ENCODE results near the gene ZNF280A.
"Not testable (repeated sequence)": the region's sequence is repeated elsewhere in the genome, so short reads cannot be mapped to it uniquely, and the experiment has no call there.

The ZNF280A gene

GRCh38 chr22:22498267-22498666 is 21.8 kb downstream of the ZNF280A start:
- Histone ChIP-seq H3K36me3 (ENCODE audit: control insufficient read depth, insufficient read depth, low read length) (no peaks in the 10 kb centered on the region), H3K27ac (ENCODE audit: low read depth, low read length) (no peak overlapping the region), H3K4me1 (ENCODE audit: control insufficient read depth, insufficient read depth, low read length) (no peaks in the 10 kb centered on the region), H3K4me3 (ENCODE audit: low read length) (no peak overlapping the region), H3K9ac (ENCODE audit: low read length) (no peak overlapping the region), H3K27me3 (ENCODE audit: control insufficient read depth, insufficient read depth, low read length) (no peaks in the 10 kb centered on the region)

GRCh38 chr22:22491589-22491988 is 28.5 kb downstream of the ZNF280A start:
- H3K4me3 ChIP-seq (ENCODE audit: low read length); H3K27me3 ChIP-seq (ENCODE audit: control insufficient read depth, insufficient read depth, low read length); H3K36me3 ChIP-seq (ENCODE audit: control insufficient read depth, insufficient read depth, low read length); H3K9ac ChIP-seq (ENCODE audit: low read length); H3K4me1 ChIP-seq (ENCODE audit: control insufficient read depth, insufficient read depth, low read length); H3K27ac ChIP-seq (ENCODE audit: low read depth, low read length): not testable (repeated sequence)

- no peaks in the 10 kb centered on the region for H3K4me1 ChIP-seq (ENCODE audit: control insufficient read depth, insufficient read depth, low read length)
- no peaks in the 10 kb centered on the region for H3K36me3 ChIP-seq (ENCODE audit: control insufficient read depth, insufficient read depth, low read length)
Measured at GRCh38 chr22:22488736-22489135, 31.3 kb downstream of the ZNF280A start.

GRCh38 chr22:22487869-22488597 is 32.0 kb downstream of the ZNF280A start:
- H3K4me1 ChIP-seq (ENCODE audit: control insufficient read depth, insufficient read depth, low read length): no peaks in the 10 kb centered on the region
- no peaks in the 10 kb centered on the region for H3K27me3 ChIP-seq (ENCODE audit: control insufficient read depth, insufficient read depth, low read length)
- no peak overlapping the region for H3K4me3 ChIP-seq (ENCODE audit: low read length)
- no peak overlapping the region for H3K9ac ChIP-seq (ENCODE audit: low read length)
- H3K27ac ChIP-seq (ENCODE audit: low read depth, low read length): no peak overlapping the region
- H3K36me3 ChIP-seq (ENCODE audit: control insufficient read depth, insufficient read depth, low read length): no peaks in the 10 kb centered on the region

More at GRCh38 chr22:22488736-22489135, 31.3 kb downstream of the ZNF280A start:
- no peak overlapping the region for H3K4me3 ChIP-seq (ENCODE audit: low read length)
- H3K9ac ChIP-seq (ENCODE audit: low read length): no peak overlapping the region
- no peaks in the 10 kb centered on the region for H3K27me3 ChIP-seq (ENCODE audit: control insufficient read depth, insufficient read depth, low read length)
- H3K27ac ChIP-seq (ENCODE audit: low read depth, low read length): no peak overlapping the region

GRCh38 chr22:22487059-22487458 is 33.0 kb downstream of the ZNF280A start:
- H3K4me1 ChIP-seq (ENCODE audit: control insufficient read depth, insufficient read depth, low read length): no peaks in the 10 kb centered on the region
- H3K9ac ChIP-seq (ENCODE audit: low read length): no peak overlapping the region
- no peak overlapping the region for H3K27ac ChIP-seq (ENCODE audit: low read depth, low read length)
- H3K27me3 ChIP-seq (ENCODE audit: control insufficient read depth, insufficient read depth, low read length): no peaks in the 10 kb centered on the region
- H3K36me3 ChIP-seq (ENCODE audit: control insufficient read depth, insufficient read depth, low read length): no peaks in the 10 kb centered on the region
- no peak overlapping the region for H3K4me3 ChIP-seq (ENCODE audit: low read length)

GRCh38 chr22:22486132-22486899 is 33.8 kb downstream of the ZNF280A start:
- H3K4me1 ChIP-seq (ENCODE audit: control insufficient read depth, insufficient read depth, low read length): no peaks in the 10 kb centered on the region
- H3K9ac ChIP-seq (ENCODE audit: low read length): no peak overlapping the region
- H3K27me3 ChIP-seq (ENCODE audit: control insufficient read depth, insufficient read depth, low read length): no peaks in the 10 kb centered on the region
- no peak overlapping the region for H3K4me3 ChIP-seq (ENCODE audit: low read length)
- no peaks in the 10 kb centered on the region for H3K36me3 ChIP-seq (ENCODE audit: control insufficient read depth, insufficient read depth, low read length)
- H3K27ac ChIP-seq (ENCODE audit: low read depth, low read length): no peak overlapping the region

GRCh38 chr22:22485524-22485923 is 34.5 kb downstream of the ZNF280A start:
- no peak overlapping the region for H3K9ac ChIP-seq (ENCODE audit: low read length)
- no peaks in the 10 kb centered on the region for H3K36me3 ChIP-seq (ENCODE audit: control insufficient read depth, insufficient read depth, low read length)
- H3K27ac ChIP-seq (ENCODE audit: low read depth, low read length): no peak overlapping the region
- no peaks in the 10 kb centered on the region for H3K4me1 ChIP-seq (ENCODE audit: control insufficient read depth, insufficient read depth, low read length)
- H3K27me3 ChIP-seq (ENCODE audit: control insufficient read depth, insufficient read depth, low read length): no peaks in the 10 kb centered on the region
- no peak overlapping the region for H3K4me3 ChIP-seq (ENCODE audit: low read length)

- Histone ChIP-seq H3K4me3 (ENCODE audit: low read length) (no peak overlapping the region), H3K9ac (ENCODE audit: low read length) (no peak overlapping the region), H3K36me3 (ENCODE audit: control insufficient read depth, insufficient read depth, low read length) (no peaks in the 10 kb centered on the region)
Measured at GRCh38 chr22:22484023-22484422, 36.0 kb downstream of the ZNF280A start.

GRCh38 chr22:22480940-22481339 is 39.1 kb downstream of the ZNF280A start:
- H3K4me3 ChIP-seq (ENCODE audit: low read length): no peak overlapping the region
- H3K27ac ChIP-seq (ENCODE audit: low read depth, low read length): no peak overlapping the region
- no peak overlapping the region for H3K9ac ChIP-seq (ENCODE audit: low read length)
- H3K4me1 ChIP-seq (ENCODE audit: control insufficient read depth, insufficient read depth, low read length): no peaks in the 10 kb centered on the region
- H3K36me3 ChIP-seq (ENCODE audit: control insufficient read depth, insufficient read depth, low read length): no peaks in the 10 kb centered on the region
- no peaks in the 10 kb centered on the region for H3K27me3 ChIP-seq (ENCODE audit: control insufficient read depth, insufficient read depth, low read length)

More at GRCh38 chr22:22484023-22484422, 36.0 kb downstream of the ZNF280A start:
- Histone ChIP-seq H3K27ac (ENCODE audit: low read depth, low read length) (no peak overlapping the region), H3K4me1 (ENCODE audit: control insufficient read depth, insufficient read depth, low read length) (no peaks in the 10 kb centered on the region), H3K27me3 (ENCODE audit: control insufficient read depth, insufficient read depth, low read length) (no peaks in the 10 kb centered on the region)

GRCh38 chr22:22479999-22480532 is 40.0 kb downstream of the ZNF280A start:
- Histone ChIP-seq H3K9ac (ENCODE audit: low read length) (no peak overlapping the region), H3K27ac (ENCODE audit: low read depth, low read length) (no peak overlapping the region)

GRCh38 chr22:22479116-22479515 is 41.0 kb downstream of the ZNF280A start:
- Histone ChIP-seq H3K4me3 (ENCODE audit: low read length) (no peak overlapping the region), H3K4me1 (ENCODE audit: control insufficient read depth, insufficient read depth, low read length) (no peaks in the 10 kb centered on the region), H3K27ac (ENCODE audit: low read depth, low read length) (no peak overlapping the region), H3K27me3 (ENCODE audit: control insufficient read depth, insufficient read depth, low read length) (no peaks in the 10 kb centered on the region), H3K9ac (ENCODE audit: low read length) (no peak overlapping the region), H3K36me3 (ENCODE audit: control insufficient read depth, insufficient read depth, low read length) (no peaks in the 10 kb centered on the region)

More at GRCh38 chr22:22479999-22480532, 40.0 kb downstream of the ZNF280A start:
- Histone ChIP-seq H3K27me3 (ENCODE audit: control insufficient read depth, insufficient read depth, low read length) (no peaks in the 10 kb centered on the region), H3K4me1 (ENCODE audit: control insufficient read depth, insufficient read depth, low read length) (no peaks in the 10 kb centered on the region), H3K4me3 (ENCODE audit: low read length) (no peak overlapping the region), H3K36me3 (ENCODE audit: control insufficient read depth, insufficient read depth, low read length) (no peaks in the 10 kb centered on the region)

GRCh38 chr22:22478470-22478869 is 41.6 kb downstream of the ZNF280A start:
- no peak overlapping the region for H3K27ac ChIP-seq (ENCODE audit: low read depth, low read length)
- no peak overlapping the region for H3K9ac ChIP-seq (ENCODE audit: low read length)
- H3K4me3 ChIP-seq (ENCODE audit: low read length): no peak overlapping the region
- no peaks in the 10 kb centered on the region for H3K36me3 ChIP-seq (ENCODE audit: control insufficient read depth, insufficient read depth, low read length)
- no peaks in the 10 kb centered on the region for H3K4me1 ChIP-seq (ENCODE audit: control insufficient read depth, insufficient read depth, low read length)
- no peaks in the 10 kb centered on the region for H3K27me3 ChIP-seq (ENCODE audit: control insufficient read depth, insufficient read depth, low read length)

Data from rectal smooth muscle tissue (tissue), 1 donor.